Measurements from ENCODE around the gene ASIC5.

Gene ASIC5

GRCh38 chr4:155883895-155884294 is 17.8 kb upstream of the ASIC5 start:
- TF ChIP-seq USF1 (IDR thresholded peaks at IDR 0.05), result no peak
- TF ChIP-seq CEBPB (IDR thresholded peaks at IDR 0.05), result no peak
- no peak for TF ChIP-seq EGR1 (IDR thresholded peaks at IDR 0.05)
- TF ChIP-seq FOXM1 (IDR thresholded peaks at IDR 0.05; ENCODE audit: borderline replicate concordance, low read depth), result no peak
- TF ChIP-seq CREB1 (IDR thresholded peaks at IDR 0.05; ENCODE audit: low read depth), result no peak
- no peak for TF ChIP-seq ZBTB7A (IDR thresholded peaks at IDR 0.05; ENCODE audit: low read depth)
- TF ChIP-seq MAX (IDR thresholded peaks at IDR 0.05), result no peak
- TF ChIP-seq YY1 (IDR thresholded peaks at IDR 0.05; ENCODE audit: low read depth), result no peak
- TF ChIP-seq TAF1 (IDR thresholded peaks at IDR 0.05; ENCODE audit: low read depth), result no peak
- no peak for TF ChIP-seq EP300 (IDR thresholded peaks at IDR 0.05; ENCODE audit: borderline replicate concordance)
- no peak for TF ChIP-seq TEAD4 (IDR thresholded peaks at IDR 0.05)
- no peak for TF ChIP-seq TCF12 (IDR thresholded peaks at IDR 0.05; ENCODE audit: low read depth)
- TF ChIP-seq REST (IDR thresholded peaks at IDR 0.05; ENCODE audit: low read depth), result no peak
- no peak for TF ChIP-seq NFIC (IDR thresholded peaks at IDR 0.05)
- no peak for TF ChIP-seq RAD21 (IDR thresholded peaks at IDR 0.05; ENCODE audit: low read depth)

- TF ChIP-seq MAX (IDR thresholded peaks at IDR 0.05), result no peak
- no peak for TF ChIP-seq EGR1 (IDR thresholded peaks at IDR 0.05)
- no peak for TF ChIP-seq REST (IDR thresholded peaks at IDR 0.05; ENCODE audit: low read depth)
Observed at GRCh38 chr4:155881555-155881954, 15.5 kb upstream of the ASIC5 start.

GRCh38 chr4:155879767-155880166 is 13.7 kb upstream of the ASIC5 start:
- TF ChIP-seq TCF12 (IDR thresholded peaks at IDR 0.05; ENCODE audit: low read depth) (no peak), USF1 (IDR thresholded peaks at IDR 0.05) (no peak)

- TF ChIP-seq EGR1 (IDR thresholded peaks at IDR 0.05), result no peak
- TF ChIP-seq CREB1 (IDR thresholded peaks at IDR 0.05; ENCODE audit: low read depth), result no peak
- TF ChIP-seq NFIC (IDR thresholded peaks at IDR 0.05), result no peak
- TF ChIP-seq EP300 (IDR thresholded peaks at IDR 0.05; ENCODE audit: borderline replicate concordance), result no peak
- TF ChIP-seq CEBPB (IDR thresholded peaks at IDR 0.05), result no peak
- no peak for TF ChIP-seq ZBTB7A (IDR thresholded peaks at IDR 0.05; ENCODE audit: low read depth)
- no peak for TF ChIP-seq FOXM1 (IDR thresholded peaks at IDR 0.05; ENCODE audit: borderline replicate concordance, low read depth)
- TF ChIP-seq RAD21 (IDR thresholded peaks at IDR 0.05; ENCODE audit: low read depth), result no peak
- no peak for TF ChIP-seq YY1 (IDR thresholded peaks at IDR 0.05; ENCODE audit: low read depth)
- no peak for TF ChIP-seq MAX (IDR thresholded peaks at IDR 0.05)
- no peak for TF ChIP-seq USF1 (IDR thresholded peaks at IDR 0.05)
- no peak for TF ChIP-seq REST (IDR thresholded peaks at IDR 0.05; ENCODE audit: low read depth)
- no peak for TF ChIP-seq TAF1 (IDR thresholded peaks at IDR 0.05; ENCODE audit: low read depth)
Observed at GRCh38 chr4:155878611-155879010, 12.5 kb upstream of the ASIC5 start.

GRCh38 chr4:155877971-155878370 is 11.9 kb upstream of the ASIC5 start:
- TF ChIP-seq USF1 (IDR thresholded peaks at IDR 0.05) (no peak), EP300 (IDR thresholded peaks at IDR 0.05; ENCODE audit: borderline replicate concordance) (no peak), TCF12 (IDR thresholded peaks at IDR 0.05; ENCODE audit: low read depth) (no peak), NFIC (IDR thresholded peaks at IDR 0.05) (no peak), FOXM1 (IDR thresholded peaks at IDR 0.05; ENCODE audit: borderline replicate concordance, low read depth) (no peak)
